Breast epithelium (tissue), 4 donors: Measurements from ENCODE around the gene SOS2. TPM values are rescaled to one million over a fixed set of nuclear protein-coding genes. Genes with fewer than 3 reads are reported as not detected.

Source experiments
- DNase-seq, 2 donors: peaks; one replicate each; pipeline ENCODE4 v3.0.0-alpha.2; 2019; ENCODE audit warnings: low spot score in 2 of 2
- H3K27ac ChIP-seq, 2 donors: fragments of 200-600 bp; sonication (generic) in 1 of 2; one replicate each; pipeline ENCODE4 v1.5.1; 2016 to 2019; ENCODE audit warnings: mild to moderate bottlenecking in 1 of 2
- H3K27me3 ChIP-seq, 2 donors: fragments of 200-600 bp; sonication (generic) in 1 of 2; one replicate each; pipeline versions ENCODE4 v1.5.1 to v1.6.0; 2017 to 2019; ENCODE audit warnings: control low read depth in 1 of 2, mild to moderate bottlenecking in 1 of 2
- H3K36me3 ChIP-seq: fragments of 200-600 bp; one replicate; pipeline ENCODE4 v1.5.1; 2019
- H3K4me1 ChIP-seq, 2 donors: fragments of 200-600 bp; sonication (generic); one replicate each; pipeline ENCODE4 v1.5.1; 2016 to 2019; ENCODE audit warnings: control low read depth in 1 of 2
- H3K4me3 ChIP-seq, 3 donors: fragments of 200-600 bp; sonication (generic); 1 replicate in 2 of 3; 2 replicates in 1 of 3; pipeline ENCODE4 v1.5.1; 2016 to 2019; ENCODE audit warnings: mild to moderate bottlenecking in 3 of 3, moderate library complexity in 2 of 3
- H3K9me3 ChIP-seq, 2 donors: fragments of 200-600 bp; sonication (generic) in 1 of 2; one replicate each; pipeline ENCODE4 v1.5.1; 2016 to 2019; ENCODE audit warnings: control low read depth in 1 of 2
- CTCF ChIP-seq, 3 donors: fragments of 450-650 bp; IDR thresholded peaks; one replicate each; pipeline ENCODE4 v1.5.1; 2016 to 2017; ENCODE audit warnings: antibody characterized with exemption in 3 of 3, mild to moderate bottlenecking in 3 of 3, moderate library complexity in 3 of 3
- POLR2A ChIP-seq: fragments of 450-650 bp; IDR thresholded peaks from one replicate; pipeline ENCODE4 v1.6.1; 2016; ENCODE audit warnings: antibody characterized with exemption, mild to moderate bottlenecking, moderate library complexity
- POLR2AphosphoS5 ChIP-seq, 3 donors: sonication (generic); formaldehyde crosslinking; IDR thresholded peaks; one replicate each; pipeline ENCODE4 v1.6.1; 2017; ENCODE audit warnings: antibody characterized with exemption in 3 of 3
- intact Hi-C: fragments of 100-400 bp; cut with DNase I; formaldehyde crosslinking; loops from one replicate; pipeline ENCODE4 v1.15.1; 2023; ENCODE audit warnings: low total_unique reads
- total RNA-seq, 3 donors: library from RNA; depleted of rRNA; stranded (reverse); fragments of >200 nt; gene quantifications; one replicate each; pipeline ENCODE4 v1.1.0, GENCODE V29; 2016

The SOS2 gene
- total RNA-seq, 3 donors from 2014 or later: 35.7 to 54.3 (median 37.4) TPM

DNA sequence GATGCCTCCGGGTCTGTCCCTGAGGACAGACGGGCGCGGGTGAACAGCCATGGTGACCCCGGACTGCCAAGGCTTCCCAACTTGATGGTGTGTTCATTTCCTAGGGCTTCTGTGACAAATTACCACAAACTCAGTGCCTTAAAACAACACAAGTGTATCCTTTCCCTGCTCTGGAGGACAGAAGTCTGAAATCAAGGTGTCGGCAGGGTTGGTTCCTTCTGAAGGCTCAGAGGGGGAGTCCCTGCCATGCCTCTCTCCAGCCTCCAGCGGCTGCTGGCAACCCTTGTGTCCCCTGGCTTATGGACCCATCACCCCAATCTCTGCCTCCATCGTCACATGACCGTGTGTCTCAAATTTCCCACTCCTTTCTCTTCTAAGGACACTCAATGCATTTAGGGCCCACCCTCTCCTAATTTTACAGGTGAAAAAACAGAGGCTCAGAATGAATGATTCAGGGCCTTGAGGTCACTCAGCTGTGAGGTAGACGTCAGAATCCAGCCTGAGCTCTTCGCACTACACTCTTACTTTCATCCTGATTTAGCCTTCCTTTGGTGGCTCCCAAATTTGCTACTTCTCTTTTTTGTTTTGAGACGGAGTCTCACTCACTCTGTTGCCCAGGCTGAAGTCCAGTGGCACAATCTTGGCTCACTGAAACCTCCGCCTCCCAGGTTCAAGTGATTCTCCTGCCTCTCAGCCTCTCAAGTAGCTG, 160.4 kb downstream of the SOS2 start:
- no peak overlapping the region for H3K27ac ChIP-seq
- intact Hi-C loops: no loop called here
- H3K36me3 ChIP-seq: no peaks in the 10 kb centered on the region
- H3K27me3 ChIP-seq: no peaks in the 10 kb centered on the region
- no peak overlapping the region for H3K4me3 ChIP-seq
- no peaks in the 10 kb centered on the region for H3K4me1 ChIP-seq
- TF ChIP-seq POLR2AphosphoS5 (IDR thresholded peaks at IDR 0.05): no peak
- TF ChIP-seq POLR2A: no peak
- TF ChIP-seq CTCF (IDR thresholded peaks at IDR 0.05): no peak
- no peak for DNase-seq
- H3K9me3 ChIP-seq: no peaks in the 10 kb centered on the region

- no peak for DNase-seq
- H3K27ac ChIP-seq: no peak overlapping the region
- H3K36me3 ChIP-seq: no peaks in the 10 kb centered on the region
- no peaks in the 10 kb centered on the region for H3K27me3 ChIP-seq
- intact Hi-C loops: no loop called here
- no peaks in the 10 kb centered on the region for H3K9me3 ChIP-seq
- no peaks in the 10 kb centered on the region for H3K4me1 ChIP-seq
- no peak overlapping the region for H3K4me3 ChIP-seq
- TF ChIP-seq POLR2A: no peak
- no peak for TF ChIP-seq CTCF (IDR thresholded peaks at IDR 0.05)
- TF ChIP-seq POLR2AphosphoS5 (IDR thresholded peaks at IDR 0.05): no peak
These were observed 161.1 kb downstream of the SOS2 start for GRCh38 chr14:50070230-50070629.

GRCh38 chr14:50069325-50069724, 162.1 kb downstream of the SOS2 start:
- Histone ChIP-seq H3K27ac (no peak overlapping the region), H3K9me3 (no peaks in the 10 kb centered on the region), H3K4me3 (no peak overlapping the region), H3K27me3 (no peaks in the 10 kb centered on the region), H3K36me3 (no peaks in the 10 kb centered on the region), H3K4me1 (no peaks in the 10 kb centered on the region)
- DNase-seq: no peak
- TF ChIP-seq POLR2AphosphoS5 (IDR thresholded peaks at IDR 0.05) (no peak), CTCF (IDR thresholded peaks at IDR 0.05) (no peak), POLR2A (no peak)
- intact Hi-C loops: no loop called here

GRCh38 chr14:50068496-50068895, 162.9 kb downstream of the SOS2 start:
- H3K9me3 ChIP-seq: no peaks in the 10 kb centered on the region
- DNase-seq: no peak
- no peaks in the 10 kb centered on the region for H3K36me3 ChIP-seq
- no peaks in the 10 kb centered on the region for H3K4me1 ChIP-seq
- intact Hi-C loops: no loop called here
- no peak overlapping the region for H3K4me3 ChIP-seq
- TF ChIP-seq POLR2A (no peak), POLR2AphosphoS5 (IDR thresholded peaks at IDR 0.05) (no peak), CTCF (IDR thresholded peaks at IDR 0.05) (no peak)
- H3K27me3 ChIP-seq: no peaks in the 10 kb centered on the region
- no peak overlapping the region for H3K27ac ChIP-seq

DNA sequence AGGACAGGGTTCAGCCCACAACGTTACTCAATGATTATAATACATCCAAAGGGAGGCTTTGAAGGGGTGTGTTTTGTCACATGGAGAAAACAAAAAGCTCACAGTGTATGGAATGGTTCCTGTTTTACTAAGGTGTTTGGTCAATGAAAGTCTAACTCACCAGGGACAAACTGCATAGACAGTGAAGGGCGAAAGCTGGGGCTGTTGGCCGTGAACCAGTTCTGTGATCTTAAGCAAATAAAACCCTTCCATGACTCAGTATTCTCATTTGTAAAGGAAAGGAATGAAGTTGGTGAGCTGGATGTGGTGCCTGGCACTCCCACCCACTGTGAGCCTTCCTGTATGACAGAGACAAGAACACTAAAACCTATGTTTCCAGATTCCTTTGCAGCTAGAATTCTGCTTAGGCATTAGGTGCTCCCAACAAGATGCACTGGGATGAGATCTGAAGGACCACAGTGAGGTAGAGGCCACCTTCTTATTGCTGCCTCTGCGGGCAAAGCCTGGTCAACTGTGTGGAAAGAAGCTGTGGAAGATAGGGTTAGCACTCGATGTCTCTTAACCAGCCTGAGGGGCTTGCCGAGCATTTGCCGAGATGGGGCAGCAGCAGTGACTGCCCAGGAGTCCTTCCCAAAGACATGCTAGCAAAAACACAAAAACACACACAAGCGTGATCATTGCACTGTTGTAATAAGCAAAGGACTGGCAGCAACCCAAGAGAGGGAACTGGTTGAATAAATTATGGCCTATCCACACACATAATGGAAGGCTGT, 163.5 kb downstream of the SOS2 start:
- Histone ChIP-seq H3K4me3 (no peak overlapping the region), H3K9me3 (no peaks in the 10 kb centered on the region), H3K4me1 (no peaks in the 10 kb centered on the region), H3K27ac (peak overlapping the region in 1 of 2 donors; percentile 40), H3K36me3 (no peaks in the 10 kb centered on the region), H3K27me3 (no peaks in the 10 kb centered on the region)
- intact Hi-C loops: no loop called here
- no peak for TF ChIP-seq POLR2A
- no peak for TF ChIP-seq POLR2AphosphoS5 (IDR thresholded peaks at IDR 0.05)
- no peak for DNase-seq

Other genes starting within 250 kb of the SOS2 start
- gene VCPKMT, start 115.0 kb downstream of the SOS2 start, total RNA-seq: 1 to 10 TPM; 5.0 to 8.5 (median 8.3) TPM
- gene L2HGDH, start 80.7 kb upstream of the SOS2 start, total RNA-seq: 1 to 10 TPM; 3.8 to 6.9 (median 6.3) TPM
- gene DMAC2L, start 80.7 kb upstream of the SOS2 start, total RNA-seq: 10 to 100 TPM; 19.7 to 30.7 (median 20.3) TPM
- gene CDKL1, start 165.3 kb upstream of the SOS2 start, total RNA-seq: 10 to 100 TPM in 2 of 3 donors, 1 to 10 TPM in 1; 9.2 to 23.4 (median 10.5) TPM